SKM-1 treated with dmso at 0.1 percent for 144 hours (cell line): ENCODE measurements around the gene TCHH.
"Not testable (repeated sequence)": the region's sequence is repeated elsewhere in the genome, so short reads cannot be mapped to it uniquely, and the experiment has no call there.

ENCODE experiments used
- DNase-seq: peaks from one replicate; lab custom pipeline; 2025; ENCODE audit not compliant: unreplicated experiment; lab: John Stamatoyannopoulos, UW

The TCHH gene

DNA sequence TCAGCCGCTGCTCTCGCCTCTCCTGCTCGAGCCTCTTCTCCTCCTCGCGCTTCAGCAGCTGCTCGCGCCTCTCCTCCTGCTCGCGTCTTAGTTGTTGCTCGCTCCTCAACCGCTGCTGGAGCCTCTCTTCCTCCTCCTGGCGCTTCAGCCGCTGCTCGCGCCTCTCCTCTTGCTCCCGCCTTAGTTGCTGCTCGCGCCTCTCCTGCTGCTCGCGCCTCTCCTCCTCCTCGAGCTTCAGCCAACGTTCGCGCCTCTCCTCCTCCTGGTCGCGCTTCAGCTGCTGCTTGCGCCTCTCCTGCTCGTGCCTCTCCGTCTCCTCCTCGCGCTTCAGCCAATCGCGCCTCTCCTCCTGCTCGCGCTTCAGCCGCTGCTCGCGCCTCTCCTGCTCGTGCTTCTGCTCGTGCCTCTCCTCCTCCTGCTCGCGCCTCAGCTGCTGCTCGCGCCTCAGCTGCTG lies 3.7 kb downstream of the TCHH start:
- DNase-seq = peak; percentile 46

GRCh38 chr1:152110860-152111514 lies 4.3 kb downstream of the TCHH start:
- DNase-seq = peak; percentile 46

- DNase-seq = peak; percentile 51
Measured at GRCh38 chr1:152110365-152110859, 4.8 kb downstream of the TCHH start.

- no peak for DNase-seq
Measured at GRCh38 chr1:152109998-152110294, 5.3 kb downstream of the TCHH start.

DNA sequence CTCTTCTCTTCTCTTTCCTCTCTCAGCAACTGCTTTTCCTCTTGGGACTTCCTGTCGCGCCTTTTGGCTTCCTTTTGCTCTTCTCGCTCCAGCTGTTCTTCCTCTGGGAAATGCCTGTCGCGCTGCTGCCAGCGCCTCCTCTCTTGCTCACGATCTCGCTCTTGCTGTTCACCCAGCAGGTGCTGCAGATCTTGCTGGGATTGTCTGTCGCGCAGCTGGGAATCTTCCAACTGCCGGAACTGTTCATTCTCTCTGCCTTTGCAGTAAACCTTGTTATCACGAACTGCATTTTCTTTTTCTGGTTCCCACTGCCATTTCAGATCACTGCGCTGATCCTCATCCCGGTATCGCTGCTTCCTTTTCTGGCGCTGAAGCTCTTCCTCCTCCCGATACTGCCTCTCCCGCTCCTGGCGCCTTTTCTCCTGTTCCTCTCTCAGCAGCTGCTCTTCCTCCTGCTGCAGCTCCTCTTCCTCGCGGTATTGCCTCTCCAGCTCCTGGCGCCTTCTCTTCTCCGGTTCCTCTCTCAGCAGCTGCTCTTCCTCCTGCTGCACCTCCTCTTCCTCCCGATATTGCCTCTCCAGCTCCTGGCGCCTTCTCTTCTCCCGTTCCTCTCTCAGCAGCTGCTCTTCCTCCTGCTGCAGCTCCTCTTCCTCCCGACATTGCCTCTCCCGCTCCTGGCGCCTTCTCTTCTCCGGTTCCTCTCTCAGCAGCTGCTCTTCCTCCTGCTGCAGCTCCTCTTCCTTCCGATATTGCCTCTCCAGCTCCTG lies 5.8 kb downstream of the TCHH start:
- no peak for DNase-seq

GRCh38 chr1:152108882-152109222 lies 6.4 kb downstream of the TCHH start:
- no peak for DNase-seq

DNA sequence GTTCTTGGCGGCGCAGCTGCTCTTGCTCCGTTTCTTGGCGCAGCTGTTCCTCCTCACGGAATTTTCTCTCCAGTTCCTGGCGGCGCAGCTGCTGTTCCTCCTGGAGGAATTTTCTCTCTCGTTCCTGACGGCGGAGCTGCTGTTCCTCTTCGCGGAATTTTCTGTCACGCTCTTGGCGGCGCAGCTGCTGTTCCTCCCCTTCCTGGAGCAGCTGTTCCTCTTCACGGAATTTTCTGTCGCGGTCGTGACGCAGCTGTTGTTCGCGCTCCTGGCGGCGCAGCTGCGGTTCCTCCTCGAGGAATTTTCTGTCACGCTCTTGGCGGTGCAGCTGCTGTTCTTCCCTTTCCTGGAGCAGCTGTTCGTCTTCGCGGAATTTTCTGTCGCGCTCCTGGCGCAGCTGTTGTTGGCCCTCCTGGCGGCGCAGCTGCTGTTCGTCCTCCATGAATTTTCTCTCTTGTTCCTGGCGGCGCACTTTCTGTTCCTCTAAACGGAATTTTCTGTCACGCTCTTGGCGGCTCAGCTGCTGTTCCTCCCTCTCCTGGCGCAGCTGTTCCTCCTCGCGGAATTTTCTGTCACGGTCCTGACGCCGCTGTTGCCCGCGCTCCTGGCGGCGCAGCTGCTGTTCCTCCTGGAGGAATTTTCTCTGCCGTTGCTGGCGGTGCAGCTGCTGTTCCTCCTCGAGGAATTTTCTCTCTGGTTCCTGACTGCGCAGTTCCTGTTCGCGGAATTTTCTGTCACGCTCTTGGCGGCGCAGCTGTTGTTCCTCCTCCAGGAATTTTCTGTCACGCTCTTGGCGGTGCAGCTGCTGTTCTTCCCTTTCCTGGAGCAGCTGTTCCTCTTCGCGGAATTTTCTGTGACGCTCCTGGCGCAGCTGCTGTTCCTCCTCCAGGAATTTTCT lies 7.0 kb downstream of the TCHH start:
- DNase-seq = no peak

DNA sequence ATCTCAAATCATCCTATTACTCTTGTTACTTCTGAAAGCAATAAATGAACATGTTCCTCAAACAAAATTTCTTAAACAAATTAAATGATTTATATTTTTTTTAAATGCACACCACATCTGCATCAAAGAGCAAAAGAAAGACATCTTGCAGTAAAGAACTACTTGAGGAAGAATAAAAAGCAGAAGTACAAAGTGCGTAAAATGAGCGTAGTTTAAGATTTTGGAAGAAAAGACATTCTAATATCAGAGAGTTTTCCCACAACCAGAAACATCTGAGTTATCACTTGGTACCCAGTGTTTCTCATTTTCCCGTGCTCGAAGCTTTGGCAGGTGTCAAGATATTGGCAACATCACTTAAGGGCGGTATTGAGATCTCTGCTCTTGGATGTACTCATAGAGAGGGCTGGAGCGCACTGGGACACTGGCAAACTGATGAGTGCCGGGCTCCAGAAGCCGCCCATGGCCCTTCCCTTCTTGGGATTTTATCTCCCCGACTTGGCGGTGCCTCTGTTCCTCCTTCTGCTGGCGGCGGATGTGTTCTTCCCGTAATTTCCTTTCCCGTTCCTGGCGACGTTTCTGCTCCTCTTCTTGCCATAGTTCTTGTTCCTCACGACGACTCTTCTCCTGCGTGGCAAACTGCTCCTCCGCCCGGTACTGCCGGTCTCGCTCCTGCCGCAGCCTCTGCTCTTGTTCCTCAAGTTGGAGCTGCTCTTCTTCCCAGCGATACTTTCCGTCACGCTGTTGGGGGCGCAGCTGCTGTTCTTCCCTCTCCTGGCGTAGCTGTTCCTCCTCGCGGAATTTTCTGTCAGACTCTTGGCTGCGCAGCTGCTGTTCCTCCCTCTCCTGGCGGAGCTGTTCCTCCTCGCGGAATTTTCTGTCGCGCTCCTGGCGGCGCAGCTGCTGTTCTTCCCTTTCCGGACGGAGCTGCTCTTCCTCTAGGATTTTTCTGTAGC lies 7.9 kb downstream of the TCHH start:
- no peak for DNase-seq

DNA sequence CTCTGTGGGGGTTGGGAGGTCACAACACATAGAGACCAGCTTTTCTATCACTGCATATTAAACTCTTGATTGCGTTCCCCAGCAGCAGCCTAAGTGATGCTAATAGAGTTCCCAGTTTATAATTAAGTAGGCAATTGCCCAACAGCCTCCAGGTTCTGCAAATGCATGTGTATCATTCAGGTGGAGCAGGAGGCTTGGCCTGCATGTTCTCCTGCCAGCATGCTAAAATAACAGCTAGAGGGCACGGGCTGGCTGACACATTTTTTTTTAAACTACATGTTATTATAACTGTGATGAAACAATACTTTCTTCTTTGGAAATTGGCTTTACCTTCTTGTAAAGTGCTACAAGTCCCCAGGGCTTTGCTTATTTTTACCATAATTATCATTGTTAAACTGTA lies 10.4 kb downstream of the TCHH start:
- DNase-seq = no peak

DNA sequence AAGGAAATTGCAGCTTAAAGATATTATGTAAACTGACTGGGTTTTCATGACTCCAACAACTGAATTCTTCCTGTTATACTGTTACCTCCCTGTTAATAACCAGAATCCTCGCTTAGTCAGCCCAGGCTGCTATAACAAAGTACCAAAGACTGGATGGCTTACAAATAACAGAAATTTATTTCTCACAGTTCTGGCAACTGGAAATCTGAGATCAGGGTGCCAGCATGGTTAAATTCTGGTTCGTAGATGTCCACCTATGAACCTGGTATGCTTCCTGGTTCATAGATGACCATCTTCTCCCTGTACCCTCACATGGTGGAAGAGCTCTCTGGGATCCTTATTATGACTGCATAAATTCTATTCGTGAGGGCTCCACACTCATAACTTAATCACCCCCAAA lies 18.3 kb downstream of the TCHH start:
- no peak for DNase-seq

- DNase-seq = no peak
Measured at GRCh38 chr1:152089014-152089674, 26.1 kb downstream of the TCHH start, which contains the start of gene TCHHL1. Gene TCHHL1, minus strand, starts transcription at chr1:152089064. Its CDS starts 921 bp downstream, at chr1:152088143.

- no peak for DNase-seq
Measured at GRCh38 chr1:152086760-152087159, 28.5 kb downstream of the TCHH start.

GRCh38 chr1:152084853-152085252 lies 30.4 kb downstream of the TCHH start:
- DNase-seq = no peak

DNA sequence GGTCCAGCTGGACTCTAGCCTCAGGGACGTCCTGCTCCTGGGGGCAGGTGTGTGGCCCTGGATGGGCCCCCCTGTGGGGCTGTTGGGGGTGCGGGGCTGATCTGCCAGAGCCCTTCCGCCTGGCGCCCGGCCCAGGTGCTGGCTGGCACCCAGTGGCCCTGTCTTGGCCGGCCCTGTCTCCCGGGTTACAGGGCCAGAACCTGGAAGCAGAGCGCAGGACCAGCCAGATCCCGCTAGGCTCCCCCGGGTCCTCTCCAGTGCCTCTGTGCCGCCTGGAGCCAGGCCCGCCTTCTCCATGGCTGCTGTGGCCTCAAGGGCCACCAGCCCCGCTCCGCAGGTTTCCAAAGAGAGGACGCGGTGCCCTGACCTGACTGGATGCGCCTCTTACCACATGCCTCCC lies 34.2 kb downstream of the TCHH start:
- DNase-seq = not testable (repeated sequence)

- DNase-seq = not testable (repeated sequence)
Measured at GRCh38 chr1:152080494-152080893, 34.8 kb downstream of the TCHH start.

DNA sequence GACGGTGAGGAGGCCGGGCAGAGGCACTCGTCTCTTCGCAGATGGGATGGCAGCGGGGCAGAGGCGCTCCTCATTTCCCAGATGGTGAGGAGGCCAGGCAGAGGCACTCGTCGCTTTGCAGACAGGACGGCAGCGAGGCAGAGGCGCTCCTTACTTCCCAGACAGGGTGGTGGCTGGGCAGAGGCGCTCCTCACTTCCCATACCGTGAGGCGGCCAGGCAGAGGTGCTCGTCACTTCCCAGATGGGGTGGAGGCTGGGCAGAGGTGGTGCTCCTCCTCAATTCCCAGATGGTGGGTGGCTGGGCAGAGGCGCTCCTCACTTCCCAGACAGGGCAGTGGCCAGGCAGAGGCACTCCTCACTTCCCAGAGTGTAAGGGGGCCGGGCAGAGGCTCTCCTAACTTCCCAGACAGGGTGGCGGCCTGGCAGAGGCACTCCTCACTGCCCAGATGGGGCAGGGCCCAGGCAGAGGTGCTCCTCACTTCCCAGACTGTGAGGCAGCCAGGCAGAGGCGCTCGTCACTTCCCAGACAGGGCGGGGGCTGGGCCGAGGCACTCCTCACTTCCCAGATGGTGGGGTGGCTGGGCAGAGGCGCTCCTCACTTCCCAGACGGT lies 36.3 kb downstream of the TCHH start:
- no peak for DNase-seq

- DNase-seq = no peak
Measured at GRCh38 chr1:152072311-152072710, 42.9 kb downstream of the TCHH start.

- DNase-seq = no peak
Measured at GRCh38 chr1:152071123-152071522, 44.1 kb downstream of the TCHH start.

DNA sequence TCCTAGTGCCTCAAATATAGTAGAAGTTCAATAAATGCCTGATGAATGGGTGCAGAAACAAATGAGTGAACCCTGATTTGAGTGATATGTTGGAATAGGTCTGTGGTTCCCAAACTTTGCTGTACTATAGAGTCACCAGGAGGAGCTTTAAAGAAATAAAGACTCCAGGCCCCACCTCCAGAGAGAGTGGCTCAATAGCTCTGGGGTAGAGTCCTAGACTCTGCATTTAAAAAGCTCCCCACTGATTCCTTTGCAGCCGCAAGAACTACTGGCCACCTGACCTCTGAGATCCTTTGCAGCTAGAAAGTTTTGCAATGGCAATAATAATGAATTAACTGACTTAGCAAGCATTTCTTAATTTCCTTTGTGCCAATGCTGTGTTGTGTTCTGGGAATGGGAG lies 47.3 kb downstream of the TCHH start:
- no peak for DNase-seq

GRCh38 chr1:152067150-152067549 lies 48.1 kb downstream of the TCHH start:
- DNase-seq = no peak
